OCI-LY1 (cell line): ENCODE results near the gene DES.

Experiments used
- H2AFZ ChIP-seq: fragments of 200-600 bp; sonication (generic), shearing (Covaris generic); 2 replicates; pipeline ENCODE4 v1.6.0; 2014; ENCODE audit warnings: antibody characterized with exemption, mild to moderate bottlenecking, low read length
- H3F3A ChIP-seq: fragments of 200-600 bp; sonication (generic), shearing (Covaris generic); 2 replicates; pipeline ENCODE4 v1.6.0; 2014; ENCODE audit warnings: mild to moderate bottlenecking, antibody characterized with exemption, low read length, moderate library complexity; ENCODE audit not compliant: insufficient read depth
- H3K27ac ChIP-seq: fragments of 200-600 bp; sonication (generic); 2 replicates; pipeline ENCODE4 v1.5.1; 2014; ENCODE audit warnings: low read length, mixed run types, mild to moderate bottlenecking, low read depth; ENCODE audit not compliant: poor library complexity, severe bottlenecking
- H3K27me3 ChIP-seq: fragments of 200-600 bp; sonication (generic); 2 replicates; pipeline ENCODE4 v1.6.0; 2014; ENCODE audit warnings: antibody characterized with exemption, mild to moderate bottlenecking, low read length, moderate library complexity; ENCODE audit not compliant: insufficient read depth
- H3K36me3 ChIP-seq: fragments of 200-600 bp; sonication (generic); 2 replicates; pipeline ENCODE4 v1.6.1; 2014; ENCODE audit warnings: mild to moderate bottlenecking, antibody characterized with exemption, low read length, moderate library complexity, mixed read lengths; ENCODE audit not compliant: insufficient read depth
- H3K4me1 ChIP-seq: fragments of 200-600 bp; sonication (generic); 2 replicates; pipeline ENCODE4 v1.5.1; 2014; ENCODE audit warnings: mild to moderate bottlenecking, low read length, moderate library complexity; ENCODE audit not compliant: insufficient read depth, severe bottlenecking
- H3K4me2 ChIP-seq: fragments of 200-600 bp; sonication (generic), shearing (Covaris generic); 2 replicates; pipeline ENCODE4 v1.6.1; 2014; ENCODE audit warnings: low read length
- H3K4me3 ChIP-seq: fragments of 200-600 bp; sonication (generic); 2 replicates; pipeline ENCODE4 v1.5.1; 2014; ENCODE audit warnings: low read length, low read depth, mild to moderate bottlenecking, mixed read lengths; ENCODE audit not compliant: poor library complexity, severe bottlenecking
- H3K79me2 ChIP-seq: fragments of 200-600 bp; shearing (Covaris generic); 2 replicates; pipeline ENCODE4 v1.6.1; 2016; ENCODE audit warnings: mixed run types, low read length, mixed read lengths; ENCODE audit not compliant: insufficient read depth
- H3K9ac ChIP-seq: fragments of 200-600 bp; sonication (generic), shearing (Covaris generic); 2 replicates; pipeline ENCODE4 v1.6.1; 2014; ENCODE audit warnings: mild to moderate bottlenecking, low read length, mixed read lengths
- H3K9me2 ChIP-seq: fragments of 200-600 bp; sonication (generic), shearing (Covaris generic); 2 replicates; pipeline ENCODE4 v1.6.1; 2014; ENCODE audit warnings: low read depth, mild to moderate bottlenecking, low read length, mixed read lengths
- H3K9me3 ChIP-seq: fragments of 200-600 bp; shearing (Covaris generic); 2 replicates; pipeline ENCODE4 v1.6.1; 2014; ENCODE audit warnings: low read length, mixed read lengths
- H4K20me1 ChIP-seq: fragments of 200-600 bp; sonication (generic), shearing (Covaris generic); 2 replicates; pipeline ENCODE4 v1.6.0; 2016; ENCODE audit warnings: mild to moderate bottlenecking, low read length; ENCODE audit not compliant: insufficient read depth
- CTCF ChIP-seq: fragments of 200-600 bp; sonication (generic), shearing (Covaris generic); IDR thresholded peaks from 2 replicates; pipeline ENCODE4 v1.5.1; 2017; ENCODE audit warnings: mild to moderate bottlenecking, antibody characterized with exemption, low read length, moderate library complexity, mixed read lengths
- EZH2 ChIP-seq: fragments of 200-600 bp; sonication (generic), shearing (Covaris generic); IDR thresholded peaks from 2 replicates; pipeline ENCODE4 v1.8.0; 2017; ENCODE audit warnings: borderline replicate concordance, mixed run types, mild to moderate bottlenecking, antibody characterized with exemption, low read length, moderate library complexity, mixed read lengths

The DES gene

GRCh38 chr2:219435701-219436100 lies 17.5 kb downstream of the DES start:
- Histone ChIP-seq H4K20me1 (no peaks in the 10 kb centered on the region), H3K9me3 (no peaks in the 10 kb centered on the region), H2AFZ (no peak overlapping the region), H3F3A (no peaks in the 10 kb centered on the region), H3K36me3 (no peaks in the 10 kb centered on the region), H3K27me3 (0 out of 2 replicates have a peak, but pooled peaks cover 2% of the 10 kb centered on the region), H3K4me2 (no peak overlapping the region), H3K9ac (no peak overlapping the region), H3K4me3 (no peak overlapping the region), H3K79me2 (no peaks in the 10 kb centered on the region), H3K4me1 (no peaks in the 10 kb centered on the region), H3K9me2 (no peaks in the 10 kb centered on the region), H3K27ac (no peak overlapping the region)
- TF ChIP-seq CTCF: no peak
- TF ChIP-seq EZH2: no peak

DNA sequence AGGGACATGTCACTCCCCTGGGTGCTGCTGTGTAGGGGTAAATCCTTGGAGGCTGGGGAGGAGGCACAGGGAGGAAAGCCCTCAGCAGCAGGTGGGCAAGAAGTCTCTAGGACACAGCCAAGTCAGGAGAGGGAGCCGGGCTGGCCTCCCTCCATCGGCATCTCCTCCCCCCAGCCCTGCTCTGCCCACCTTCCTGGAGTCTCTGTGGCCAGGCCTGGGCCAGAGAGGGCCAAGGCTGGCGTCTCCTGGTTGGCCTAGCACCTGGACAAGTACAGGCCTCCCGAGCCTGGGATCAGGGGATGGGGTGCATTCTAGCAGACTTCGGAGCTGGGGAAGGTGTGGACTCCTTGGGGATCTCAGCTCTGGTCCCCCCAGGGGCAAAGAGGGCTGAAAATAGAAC lies 18.3 kb downstream of the DES start:
- Histone ChIP-seq H3K9ac (no peak overlapping the region), H3K4me1 (no peaks in the 10 kb centered on the region), H3K27me3 (peaks cover 2% of the 10 kb centered on the region; the same call in 1 of the 2 replicates), H3K27ac (no peak overlapping the region), H3K36me3 (no peaks in the 10 kb centered on the region), H3K4me2 (no peak overlapping the region), H4K20me1 (no peaks in the 10 kb centered on the region), H2AFZ (no peak overlapping the region), H3K4me3 (no peak overlapping the region), H3K9me2 (no peaks in the 10 kb centered on the region), H3F3A (no peaks in the 10 kb centered on the region), H3K79me2 (no peaks in the 10 kb centered on the region), H3K9me3 (no peaks in the 10 kb centered on the region)
- TF ChIP-seq EZH2 (no peak), CTCF (no peak)

GRCh38 chr2:219437141-219437540 lies 19.0 kb downstream of the DES start:
- Histone ChIP-seq H3F3A (no peaks in the 10 kb centered on the region), H3K4me1 (no peaks in the 10 kb centered on the region), H3K9me3 (no peaks in the 10 kb centered on the region), H3K27ac (no peak overlapping the region), H3K9me2 (no peaks in the 10 kb centered on the region), H3K79me2 (no peaks in the 10 kb centered on the region), H3K4me2 (no peak overlapping the region), H3K9ac (no peak overlapping the region), H3K4me3 (no peak overlapping the region), H3K36me3 (no peaks in the 10 kb centered on the region), H2AFZ (no peak overlapping the region), H4K20me1 (no peaks in the 10 kb centered on the region), H3K27me3 (peaks cover 2% of the 10 kb centered on the region; the same call in 1 of the 2 replicates)
- TF ChIP-seq CTCF (no peak), EZH2 (no peak)
